H9 (cell line): ENCODE data around the gene KRT2. TPM values are rescaled to one million over a fixed set of nuclear protein-coding genes. Genes with fewer than 3 reads are reported as not detected.

Experiments used
- DNase-seq: peaks from one replicate; pipeline ENCODE4 v3.0.0-alpha.2; 2017
- H2AFZ ChIP-seq: one replicate; pipeline ENCODE4 v1.6.1; 2013; ENCODE audit warnings: mild to moderate bottlenecking, low read length, control low read depth, moderate library complexity
- H2AK5ac ChIP-seq: 2 replicates; pipeline ENCODE4 v1.6.1; 2013; ENCODE audit warnings: low read length, control low read depth, mixed read lengths; ENCODE audit not compliant: insufficient read length
- H2BK120ac ChIP-seq: one replicate; pipeline ENCODE4 v1.6.1; 2013; ENCODE audit warnings: low read depth, mild to moderate bottlenecking, low read length, control low read depth, inconsistent platforms; ENCODE audit not compliant: poor library complexity, severe bottlenecking
- H2BK12ac ChIP-seq: 2 replicates; pipeline ENCODE4 v1.6.1; 2013; ENCODE audit warnings: low read length, control low read depth, mixed read lengths, low read depth; ENCODE audit not compliant: insufficient read length
- H2BK15ac ChIP-seq: 2 replicates; pipeline ENCODE4 v1.6.1; 2013; ENCODE audit warnings: low read depth, low read length, control low read depth
- H2BK20ac ChIP-seq: one replicate; pipeline ENCODE4 v1.6.1; 2013; ENCODE audit warnings: low read depth, mild to moderate bottlenecking, low read length, control low read depth, inconsistent platforms; ENCODE audit not compliant: poor library complexity, severe bottlenecking
- H2BK5ac ChIP-seq: 2 replicates; pipeline ENCODE4 v1.6.1; 2013; ENCODE audit warnings: low read length, control low read depth, mixed read lengths; ENCODE audit not compliant: insufficient read length
- H3K14ac ChIP-seq: 2 replicates; pipeline ENCODE4 v1.6.1; 2013; ENCODE audit warnings: low read length, control low read depth; ENCODE audit not compliant: insufficient read depth
- H3K18ac ChIP-seq: 2 replicates; pipeline ENCODE4 v1.6.1; 2013; ENCODE audit warnings: low read depth, mild to moderate bottlenecking, mixed read lengths, low read length, control low read depth; ENCODE audit not compliant: insufficient read length
- H3K23ac ChIP-seq: 2 replicates; pipeline ENCODE4 v1.6.1; 2013; ENCODE audit warnings: low read length, control low read depth, mixed read lengths, low read depth; ENCODE audit not compliant: insufficient read length
- H3K23me2 ChIP-seq: 2 replicates; pipeline ENCODE4 v1.6.1; 2013; ENCODE audit warnings: low read depth, mild to moderate bottlenecking, mixed read lengths, low read length, control low read depth; ENCODE audit not compliant: insufficient read length, poor library complexity, severe bottlenecking
- H3K27ac ChIP-seq: 2 replicates; pipeline ENCODE4 v1.5.1; 2013; ENCODE audit warnings: low read length, control low read depth, mixed read lengths, low read depth; ENCODE audit not compliant: insufficient read length
- H3K27me3 ChIP-seq: 2 replicates; pipeline ENCODE4 v1.6.1; 2013; ENCODE audit warnings: low read length, control low read depth, inconsistent platforms; ENCODE audit not compliant: insufficient read depth
- H3K4ac ChIP-seq: 2 replicates; pipeline ENCODE4 v1.6.1; 2013; ENCODE audit warnings: low read depth, mild to moderate bottlenecking, control low read depth, inconsistent platforms, low read length, moderate library complexity
- H3K4me1 ChIP-seq: 2 replicates; pipeline ENCODE4 v1.6.1; 2013; ENCODE audit warnings: low read length, control low read depth, inconsistent platforms; ENCODE audit not compliant: insufficient read depth
- H3K4me2 ChIP-seq: 2 replicates; pipeline ENCODE4 v1.6.1; 2013; ENCODE audit warnings: low read length, control low read depth, mixed read lengths; ENCODE audit not compliant: insufficient read length, insufficient read depth
- H3K56ac ChIP-seq: 2 replicates; pipeline ENCODE4 v1.6.1; 2013; ENCODE audit warnings: low read depth, mild to moderate bottlenecking, mixed read lengths, low read length, control low read depth; ENCODE audit not compliant: insufficient read length
- H3K79me1 ChIP-seq: 2 replicates; pipeline ENCODE4 v1.6.1; 2013; ENCODE audit warnings: low read depth, mild to moderate bottlenecking, moderate library complexity, low read length, control low read depth, inconsistent platforms; ENCODE audit not compliant: insufficient read depth, poor library complexity, severe bottlenecking
- H3K79me2 ChIP-seq: 2 replicates; pipeline ENCODE4 v1.6.1; 2013; ENCODE audit warnings: low read length, control low read depth, inconsistent platforms; ENCODE audit not compliant: insufficient read depth
- H3K9ac ChIP-seq: 2 replicates; pipeline ENCODE4 v1.6.1; 2013; ENCODE audit warnings: low read length, control low read depth, mixed read lengths; ENCODE audit not compliant: insufficient read length; ENCODE audit errors: extremely low read depth
- H3K9me3 ChIP-seq: one replicate; pipeline ENCODE4 v1.6.1; 2013; ENCODE audit warnings: low read depth, low read length, inconsistent platforms; ENCODE audit not compliant: control insufficient read depth
- H3T11ph ChIP-seq: one replicate; pipeline ENCODE4 v1.6.1; 2013; ENCODE audit warnings: mild to moderate bottlenecking, low read length, control low read depth, inconsistent platforms
- H4K20me1 ChIP-seq: one replicate; pipeline ENCODE4 v1.6.1; 2013; ENCODE audit not compliant: control insufficient read depth, insufficient read length, insufficient read depth
- H4K5ac ChIP-seq: 2 replicates; pipeline ENCODE4 v1.6.1; 2013; ENCODE audit warnings: low read depth, mild to moderate bottlenecking, mixed read lengths, low read length, control low read depth; ENCODE audit not compliant: insufficient read length
- H4K8ac ChIP-seq: replicated peaks from 2 replicates; pipeline ENCODE4 v1.6.1; 2013; ENCODE audit warnings: low read length, control low read depth, mixed read lengths, low read depth; ENCODE audit not compliant: insufficient read length
- H4K91ac ChIP-seq: 2 replicates; pipeline ENCODE4 v1.6.1; 2013; ENCODE audit warnings: low read depth, mild to moderate bottlenecking, moderate library complexity, mixed read lengths, low read length, control low read depth; ENCODE audit not compliant: insufficient read length
- H3K27ac Mint-ChIP-seq, 3 experiments: 2 replicates in 2 of 3; 3 replicates in 1 of 3; pipeline ENCODE4 v1.8.0; 2020 to 2021; ENCODE audit warnings: mixed read lengths in 3 of 3, mild to moderate bottlenecking in 1 of 3, moderate library complexity in 1 of 3
- H3K27me3 Mint-ChIP-seq: 2 replicates; pipeline ENCODE4 v1.8.0; 2021; ENCODE audit warnings: low read depth, mild to moderate bottlenecking, moderate library complexity, mixed read lengths
- H3K36me3 Mint-ChIP-seq, 3 experiments: 2 replicates in 2 of 3; 3 replicates in 1 of 3; pipeline ENCODE4 v1.8.0; 2020 to 2021; ENCODE audit warnings: low read depth in 3 of 3, mixed read lengths in 3 of 3; ENCODE audit not compliant: insufficient read depth in 1 of 3
- H3K4me1 Mint-ChIP-seq, 2 experiments: 2 replicates each; pipeline ENCODE4 v1.8.0; 2020; ENCODE audit warnings: mixed read lengths in 2 of 2
- H3K4me3 Mint-ChIP-seq, 2 experiments: 2 replicates in 1 of 2; 3 replicates in 1 of 2; pipeline ENCODE4 v1.8.0; 2020 to 2021; ENCODE audit warnings: mild to moderate bottlenecking in 2 of 2, mixed read lengths in 2 of 2, moderate library complexity in 1 of 2
- H3K9me3 Mint-ChIP-seq, 2 experiments: 2 replicates in 1 of 2; 3 replicates in 1 of 2; pipeline ENCODE4 v1.8.0; 2020; ENCODE audit warnings: mild to moderate bottlenecking in 2 of 2, mixed read lengths in 2 of 2, moderate library complexity in 1 of 2
- WGBS: extraction: QIAGEN DNeasy Blood & Tissue Kit; methylation state at CpG from one replicate; pipeline ENCODE4 v1.1.7; 2013; ENCODE audit warnings: missing lambda C conversion rate, low lambda C conversion rate, mixed read lengths; ENCODE audit not compliant: insufficient read length; ENCODE audit errors: extremely low coverage; 5-methylcytosine and 5-hydroxymethylcytosine counted together
- total RNA-seq: library from RNA; stranded (reverse); gene quantifications from 2 replicates; pipeline ENCODE4 v1.2.1, GENCODE V29; 2021
- TF ChIP-seq, protein P1 (sequence below): fragments of 200-600 bp; sonication (generic); conservative IDR thresholded peaks from 3 replicates; pipeline ENCODE4 v1.8.0; 2021; ENCODE audit warnings: antibody characterized with exemption, mild to moderate bottlenecking

The KRT2 gene
- total RNA-seq, 1 experiment from 2014 or later, result not detected

DNA sequence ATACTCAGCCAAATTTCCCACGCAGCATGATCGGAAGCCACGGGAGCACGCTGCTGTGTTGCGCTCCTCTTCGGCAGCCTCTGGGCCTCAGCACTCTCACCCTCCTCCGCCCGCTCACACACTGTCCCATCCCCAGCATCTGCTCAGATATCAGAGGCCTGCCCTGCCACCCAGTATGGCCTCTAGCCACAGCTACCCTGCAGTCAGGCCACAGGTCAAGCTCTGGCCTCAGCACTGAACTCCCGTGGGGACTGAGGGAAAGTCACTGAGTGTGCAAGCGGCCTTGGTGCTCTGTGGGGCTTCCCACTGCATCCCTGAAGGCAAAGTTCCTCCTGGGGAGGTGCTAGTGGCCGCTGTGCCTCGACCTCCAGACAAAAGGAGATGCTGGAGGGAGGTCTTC, 49.3 kb upstream of the KRT2 start:
- no peak overlapping the region for H3K56ac ChIP-seq
- peaks cover 30% of the 10 kb centered on the region for H3K27me3 Mint-ChIP-seq

More for the DNA sequence above, 49.3 kb upstream of the KRT2 start:
- Histone ChIP-seq H3K9me3 (no peaks in the 10 kb centered on the region), H3K4me1 (no peaks in the 10 kb centered on the region), H2AFZ (no peak overlapping the region), H3K79me2 (no peaks in the 10 kb centered on the region), H4K20me1 (no peaks in the 10 kb centered on the region), H4K91ac (no peak overlapping the region), H2BK15ac (no peak overlapping the region), H2BK5ac (no peak overlapping the region), H3K14ac (no peak overlapping the region), H4K8ac (no peak overlapping the region), H3K23me2 (no peaks in the 10 kb centered on the region), H2BK120ac (no peak overlapping the region), H3K79me1 (no peaks in the 10 kb centered on the region), H4K5ac (no peak overlapping the region), H2BK12ac (no peak overlapping the region), H3K9ac (no peak overlapping the region), H3K27ac (no peak overlapping the region), H3K27me3 (no peaks in the 10 kb centered on the region), H2AK5ac (no peak overlapping the region), H2BK20ac (no peak overlapping the region), H3K4me2 (no peak overlapping the region), H3K4ac (no peak overlapping the region), H3K18ac (no peak overlapping the region), H3K23ac (no peak overlapping the region), H3T11ph (no peak overlapping the region)
- no peak for DNase-seq
- Mint-ChIP-seq H3K4me3 (no peak overlapping the region), H3K36me3 (no peaks in the 10 kb centered on the region), H3K27ac (peak overlapping the region in 1 of 3 experiments; percentile 6; a peak in 1 of 7 replicates), H3K4me1 (peaks cover 8 to 14% of the 10 kb centered on the region in 2 experiments), H3K9me3 (no peaks in the 10 kb centered on the region)
- TF ChIP-seq, protein P1, sequence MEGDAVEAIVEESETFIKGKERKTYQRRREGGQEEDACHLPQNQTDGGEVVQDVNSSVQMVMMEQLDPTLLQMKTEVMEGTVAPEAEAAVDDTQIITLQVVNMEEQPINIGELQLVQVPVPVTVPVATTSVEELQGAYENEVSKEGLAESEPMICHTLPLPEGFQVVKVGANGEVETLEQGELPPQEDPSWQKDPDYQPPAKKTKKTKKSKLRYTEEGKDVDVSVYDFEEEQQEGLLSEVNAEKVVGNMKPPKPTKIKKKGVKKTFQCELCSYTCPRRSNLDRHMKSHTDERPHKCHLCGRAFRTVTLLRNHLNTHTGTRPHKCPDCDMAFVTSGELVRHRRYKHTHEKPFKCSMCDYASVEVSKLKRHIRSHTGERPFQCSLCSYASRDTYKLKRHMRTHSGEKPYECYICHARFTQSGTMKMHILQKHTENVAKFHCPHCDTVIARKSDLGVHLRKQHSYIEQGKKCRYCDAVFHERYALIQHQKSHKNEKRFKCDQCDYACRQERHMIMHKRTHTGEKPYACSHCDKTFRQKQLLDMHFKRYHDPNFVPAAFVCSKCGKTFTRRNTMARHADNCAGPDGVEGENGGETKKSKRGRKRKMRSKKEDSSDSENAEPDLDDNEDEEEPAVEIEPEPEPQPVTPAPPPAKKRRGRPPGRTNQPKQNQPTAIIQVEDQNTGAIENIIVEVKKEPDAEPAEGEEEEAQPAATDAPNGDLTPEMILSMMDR, result no peak
- no CpG with 5 or more reads among the region's 12 CpGs for WGBS
